Esophagus (tissue), 2 donors: ENCODE measurements around the gene TUBGCP6. TPM values are rescaled to one million over a fixed set of nuclear protein-coding genes. Genes with fewer than 3 reads are reported as not detected.

Experiments
- H3K27ac ChIP-seq, 2 donors: one replicate each; pipeline ENCODE4 v1.5.1; 2013; ENCODE audit warnings: low read depth in 2 of 2, mild to moderate bottlenecking in 2 of 2, inconsistent platforms in 1 of 2, low read length in 1 of 2, moderate library complexity in 1 of 2
- H3K27me3 ChIP-seq, 2 donors: one replicate each; pipeline ENCODE4 v1.6.1; 2013; ENCODE audit warnings: low read length in 2 of 2, control low read depth in 1 of 2, mild to moderate bottlenecking in 1 of 2; ENCODE audit not compliant: insufficient read depth in 2 of 2, control insufficient read depth in 1 of 2
- H3K36me3 ChIP-seq, 2 donors: one replicate each; pipeline ENCODE4 v1.6.1; 2013; ENCODE audit warnings: low read length in 1 of 2; ENCODE audit not compliant: control insufficient read depth in 2 of 2, insufficient read depth in 2 of 2
- H3K4me1 ChIP-seq, 2 donors: one replicate each; pipeline ENCODE4 v1.6.1; 2013; ENCODE audit warnings: low read length in 1 of 2; ENCODE audit not compliant: control insufficient read depth in 2 of 2, insufficient read depth in 2 of 2
- H3K4me3 ChIP-seq, 2 donors: one replicate each; pipeline ENCODE4 v1.5.1; 2013; ENCODE audit warnings: low read length in 2 of 2, mild to moderate bottlenecking in 2 of 2, low read depth in 1 of 2, moderate library complexity in 1 of 2
- H3K9me3 ChIP-seq, 2 donors: one replicate each; pipeline ENCODE4 v1.6.1; 2013; ENCODE audit warnings: mild to moderate bottlenecking in 2 of 2, low read depth in 1 of 2, low read length in 1 of 2, moderate library complexity in 1 of 2; ENCODE audit not compliant: control insufficient read depth in 2 of 2, insufficient read depth in 1 of 2
- WGBS, 2 donors: extraction: QIAGEN DNeasy Blood & Tissue Kit; methylation state at CpG; one replicate each; pipeline ENCODE4 v1.1.7; 2013; 5-methylcytosine and 5-hydroxymethylcytosine counted together
- polyA plus RNA-seq, 2 donors: library from polyadenylated mRNA; stranded (reverse); fragments of 200-250 nt; gene quantifications; one replicate each; pipeline ENCODE4 v1.2.3, GENCODE V29; 2013
- donor health status: healthy with polysubstance abuse.
- donor health status: Bipolar disorder and iron deficiency.

The TUBGCP6 gene
- polyA plus RNA-seq, 2 donors, result 19.3 to 37.9 TPM

GRCh38 chr22:50259302-50259701 is 14.5 kb upstream of the TUBGCP6 start:
- H3K27ac ChIP-seq, result no peak overlapping the region

DNA sequence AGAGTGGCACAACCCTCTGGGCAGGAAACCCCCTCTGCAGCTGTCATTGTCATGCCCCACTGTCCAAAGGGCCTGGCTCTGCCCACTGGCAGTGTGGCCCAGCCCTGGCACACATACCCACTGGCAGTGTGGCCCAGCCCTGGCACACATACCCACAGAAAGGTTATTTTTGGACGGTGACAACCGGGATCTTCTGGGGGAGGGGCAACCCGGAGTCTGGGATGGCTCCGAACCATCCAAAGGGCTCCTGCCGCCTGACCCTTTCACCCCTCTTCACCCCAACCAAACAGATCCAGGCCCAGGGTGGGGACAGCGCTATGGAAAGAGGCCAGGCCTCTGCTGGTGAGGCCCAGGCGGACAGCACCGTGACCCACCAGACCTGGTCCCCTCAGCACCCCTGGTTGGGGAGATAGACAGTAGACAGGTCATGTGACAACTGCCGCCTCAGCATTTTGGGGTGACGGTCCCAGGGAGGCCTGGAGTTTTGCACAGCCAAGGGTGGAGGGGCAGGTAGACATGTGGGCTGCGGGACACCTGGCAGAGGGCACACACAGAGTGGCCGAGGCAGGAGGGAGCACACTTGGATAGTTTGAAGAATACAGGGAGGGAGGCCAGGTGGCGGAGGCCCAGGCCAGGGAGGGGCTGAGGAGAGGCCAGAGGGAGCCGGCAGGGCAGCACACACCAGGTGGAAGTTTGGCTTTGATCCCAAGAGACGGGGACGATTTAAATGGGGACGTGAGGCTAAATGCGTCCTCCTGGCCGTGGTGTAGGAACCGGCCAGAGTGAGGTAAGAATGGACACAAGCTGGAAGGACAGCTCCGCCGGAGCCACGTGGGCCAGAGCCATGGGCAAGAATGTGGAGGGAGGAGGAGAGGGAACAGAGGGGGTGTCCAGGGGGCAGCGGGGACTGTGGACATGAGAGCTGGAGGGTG is 13.8 kb upstream of the TUBGCP6 start:
- H3K4me1 ChIP-seq, result peaks cover 2 to 7% of the 10 kb centered on the region in 2 donors
- no peak overlapping the region for H3K27ac ChIP-seq
- H3K4me3 ChIP-seq, result no peak overlapping the region
- no peaks in the 10 kb centered on the region for H3K9me3 ChIP-seq
- H3K36me3 ChIP-seq, result peaks cover 0 to 4% of the 10 kb centered on the region in 2 donors
- WGBS, 2 donors, result 68 to 76% methylated on average over 24 of the region's 24 CpGs
- H3K27me3 ChIP-seq, result peaks cover 0 to 3% of the 10 kb centered on the region in 2 donors

More at GRCh38 chr22:50259302-50259701, 14.5 kb upstream of the TUBGCP6 start:
- H3K4me3 ChIP-seq, result no peak overlapping the region
- 88 to 91% methylated on average over 14 to 15 of the region's 15 CpGs for WGBS, 2 donors
- peaks cover 0 to 3% of the 10 kb centered on the region in 2 donors for H3K27me3 ChIP-seq
- H3K36me3 ChIP-seq, result peaks cover 0 to 4% of the 10 kb centered on the region in 2 donors
- peaks cover 2 to 4% of the 10 kb centered on the region in 2 donors for H3K4me1 ChIP-seq
- H3K9me3 ChIP-seq, result no peaks in the 10 kb centered on the region

- Histone ChIP-seq H3K36me3 (peaks cover 0 to 4% of the 10 kb centered on the region in 2 donors), H3K9me3 (no peaks in the 10 kb centered on the region), H3K4me1 (peaks cover 2 to 7% of the 10 kb centered on the region in 2 donors), H3K4me3 (no peak overlapping the region), H3K27me3 (peaks cover 0 to 3% of the 10 kb centered on the region in 2 donors), H3K27ac (no peak overlapping the region)
- WGBS, 2 donors, result 68 to 72% methylated on average over 30 to 31 of the region's 31 CpGs
These were observed 12.9 kb upstream of the TUBGCP6 start for GRCh38 chr22:50257451-50258360.

DNA sequence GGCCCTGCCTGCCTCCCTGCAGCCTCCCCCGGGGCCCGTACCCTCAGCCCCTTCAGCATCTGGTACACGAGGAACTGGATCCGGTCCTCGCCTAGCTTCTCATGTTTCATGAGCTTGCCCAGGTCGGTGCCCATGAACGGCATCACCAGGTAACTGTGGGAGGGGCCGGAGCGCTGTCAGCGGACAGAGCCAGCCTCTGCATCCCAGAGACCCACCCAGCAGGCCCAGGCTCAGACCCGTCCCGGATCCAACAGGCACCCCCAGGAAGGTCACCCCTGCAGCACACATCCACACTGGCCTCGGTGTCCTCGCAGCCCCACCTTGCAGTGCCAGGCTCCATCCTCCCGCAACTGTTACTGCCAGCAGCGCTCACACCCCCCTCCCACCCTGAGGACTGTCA is 12.2 kb upstream of the TUBGCP6 start:
- no peaks in the 10 kb centered on the region for H3K9me3 ChIP-seq
- peaks cover 0 to 3% of the 10 kb centered on the region in 2 donors for H3K27me3 ChIP-seq
- no peak overlapping the region for H3K27ac ChIP-seq
- peaks cover 2 to 8% of the 10 kb centered on the region in 2 donors for H3K4me1 ChIP-seq
- no peak overlapping the region for H3K4me3 ChIP-seq
- WGBS, 2 donors, result 61 to 71% methylated on average over 16 of the region's 16 CpGs
- H3K36me3 ChIP-seq, result peaks cover 0 to 4% of the 10 kb centered on the region in 2 donors

DNA sequence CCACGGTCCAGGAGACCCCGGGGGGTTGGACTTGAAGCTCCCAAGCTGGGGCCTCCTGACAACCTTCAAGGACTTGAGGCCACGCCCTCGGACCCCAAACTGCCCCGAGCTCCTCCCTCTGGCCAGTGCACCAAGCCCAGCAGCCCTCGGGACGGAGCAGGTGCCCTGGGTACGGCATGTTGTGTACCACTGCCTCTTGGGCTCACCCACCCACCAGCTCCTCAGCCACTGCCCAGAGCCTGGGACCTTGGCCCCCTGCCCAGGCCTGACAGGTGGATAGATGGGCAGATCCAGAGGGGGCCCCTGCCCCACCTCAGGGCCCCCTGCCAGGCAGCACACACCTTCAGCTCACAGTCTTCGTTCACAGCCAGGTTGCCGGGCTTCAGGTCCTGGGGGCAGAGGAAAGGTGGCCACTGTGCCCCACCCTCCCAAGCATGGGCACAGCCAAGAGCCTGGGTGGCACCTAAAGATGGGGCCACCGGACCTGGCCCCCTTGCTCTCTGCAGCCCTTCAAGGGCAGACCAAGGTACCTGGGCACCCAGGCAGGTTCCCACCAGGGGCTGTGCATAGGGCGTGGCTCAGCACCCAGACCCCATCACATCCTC is 11.5 kb upstream of the TUBGCP6 start:
- 67 to 74% methylated on average over 12 of the region's 12 CpGs for WGBS, 2 donors
- H3K36me3 ChIP-seq, result peaks cover 0 to 4% of the 10 kb centered on the region in 2 donors

GRCh38 chr22:50255607-50256006 is 10.8 kb upstream of the TUBGCP6 start:
- H3K27ac ChIP-seq, result no peak overlapping the region
- no peak overlapping the region for H3K4me3 ChIP-seq
- H3K36me3 ChIP-seq, result peaks cover 0 to 4% of the 10 kb centered on the region in 2 donors
- peaks cover 0 to 2% of the 10 kb centered on the region in 2 donors for H3K9me3 ChIP-seq
- 85 to 88% methylated on average over 17 of the region's 17 CpGs for WGBS, 2 donors
- H3K27me3 ChIP-seq, result peaks cover 0 to 3% of the 10 kb centered on the region in 2 donors
- H3K4me1 ChIP-seq, result peaks cover 0 to 17% of the 10 kb centered on the region in 2 donors

More for the DNA sequence above, 11.5 kb upstream of the TUBGCP6 start:
- peaks cover 0 to 2% of the 10 kb centered on the region in 2 donors for H3K9me3 ChIP-seq
- H3K4me3 ChIP-seq, result no peak overlapping the region
- no peak overlapping the region for H3K27ac ChIP-seq
- peaks cover 2 to 15% of the 10 kb centered on the region in 2 donors for H3K4me1 ChIP-seq
- peaks cover 0 to 3% of the 10 kb centered on the region in 2 donors for H3K27me3 ChIP-seq

DNA sequence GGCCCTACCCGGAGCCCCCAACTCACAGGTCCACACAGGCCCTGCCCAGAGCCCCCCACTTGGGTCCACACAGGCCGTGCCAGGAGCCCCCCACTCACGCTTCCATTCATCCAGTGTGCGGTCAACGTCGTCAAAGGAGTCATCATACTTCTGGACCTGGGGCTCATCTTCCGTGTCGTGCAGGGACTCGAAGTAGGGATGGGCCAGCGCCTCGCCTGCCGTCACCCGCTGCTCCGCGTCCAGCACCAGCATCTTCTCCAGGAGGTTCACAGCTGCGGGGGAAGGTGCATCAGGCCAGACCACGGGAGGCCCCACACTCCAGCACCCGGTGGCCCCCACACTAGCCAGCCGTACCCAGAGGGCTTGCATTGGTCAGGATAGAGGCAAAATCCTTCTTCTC is 10.3 kb upstream of the TUBGCP6 start:
- 78 to 84% methylated on average over 19 of the region's 19 CpGs for WGBS, 2 donors
- Histone ChIP-seq H3K4me1 (peaks cover 4 to 18% of the 10 kb centered on the region in 2 donors), H3K4me3 (no peak overlapping the region), H3K27ac (no peak overlapping the region), H3K9me3 (peaks cover 0 to 2% of the 10 kb centered on the region in 2 donors), H3K27me3 (no peaks in the 10 kb centered on the region), H3K36me3 (peaks cover 0 to 4% of the 10 kb centered on the region in 2 donors)

DNA sequence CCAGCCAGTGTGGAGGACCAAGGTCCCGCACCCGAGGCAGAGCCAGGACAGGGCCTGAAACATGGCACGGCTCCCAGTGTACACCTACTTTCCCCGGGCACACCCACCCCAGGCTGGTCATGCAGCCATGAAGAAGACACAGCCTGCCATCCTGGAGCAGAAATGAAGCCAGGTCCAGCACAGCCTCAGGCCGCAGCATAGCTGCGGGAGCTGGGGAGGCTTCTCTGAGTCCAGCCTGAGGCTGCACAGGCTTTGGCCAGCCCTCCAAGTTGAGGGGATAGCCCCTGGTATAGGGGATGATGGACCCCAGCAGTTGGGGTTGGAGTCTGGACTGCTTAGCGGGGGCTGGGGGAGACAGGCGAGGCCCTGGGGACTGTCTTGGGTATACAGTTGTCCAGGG is 9.1 kb upstream of the TUBGCP6 start:
- peaks cover 0 to 4% of the 10 kb centered on the region in 2 donors for H3K36me3 ChIP-seq
- 55 to 71% methylated on average over 8 of the region's 8 CpGs for WGBS, 2 donors
- H3K27ac ChIP-seq, result no peak overlapping the region
- H3K27me3 ChIP-seq, result no peaks in the 10 kb centered on the region
- peaks cover 0 to 2% of the 10 kb centered on the region in 2 donors for H3K9me3 ChIP-seq
- H3K4me1 ChIP-seq, result peaks cover 5 to 24% of the 10 kb centered on the region in 2 donors
- no peak overlapping the region for H3K4me3 ChIP-seq
